Adrenal gland (tissue), 12 donors: ENCODE data around the gene CABCOCO1. TPM values are rescaled to one million over a fixed set of nuclear protein-coding genes. Genes with fewer than 3 reads are reported as not detected.

Experiments used
- DNase-seq, 7 donors: peaks; one replicate each; pipeline ENCODE4 v3.0.0-alpha.2; 2019 to 2020
- H3K27ac ChIP-seq, 5 donors: fragments of 200-600 bp; sonication (generic) in 4 of 5; 1 replicate in 3 of 5; 2 replicates in 2 of 5; pipeline versions ENCODE4 v1.5.1 to v1.8.0; 2016 to 2020; ENCODE audit warnings: mild to moderate bottlenecking in 1 of 5
- H3K27me3 ChIP-seq: fragments of 200-600 bp; 2 replicates; pipeline ENCODE4 v1.8.0; 2021
- H3K36me3 ChIP-seq, 2 donors: fragments of 200-600 bp; replicated peaks in 1 of 2; 1 replicate in 1 of 2; 2 replicates in 1 of 2; pipeline versions ENCODE4 v1.5.1 to v1.8.0; 2018 to 2022
- H3K4me1 ChIP-seq, 2 donors: fragments of 200-600 bp; replicated peaks in 1 of 2; 1 replicate in 1 of 2; 2 replicates in 1 of 2; pipeline versions ENCODE4 v1.5.1 to v1.8.0; 2018 to 2021
- H3K4me3 ChIP-seq, 4 donors: fragments of 200-600 bp; sonication (generic) in 3 of 4; one replicate each; pipeline ENCODE4 v1.5.1; 2016 to 2018
- H3K9me3 ChIP-seq, 3 donors: fragments of 200-600 bp; sonication (generic) in 1 of 3; replicated peaks in 1 of 3; 1 replicate in 2 of 3; 2 replicates in 1 of 3; pipeline versions ENCODE4 v1.5.1 to v1.8.0; 2016 to 2021
- POLR2A ChIP-seq, 2 donors: fragments of 450-650 bp; IDR thresholded peaks; one replicate each; pipeline ENCODE4 v1.6.1; 2017; ENCODE audit warnings: antibody characterized with exemption in 2 of 2, mild to moderate bottlenecking in 2 of 2, moderate library complexity in 1 of 2
- WGBS, 4 donors: extraction: QIAGEN DNeasy Blood & Tissue Kit in 2 of 4; methylation state at CpG; one replicate each; pipeline versions ENCODE4 v1.1.5 to v1.1.7; 2013 to 2017; 5-methylcytosine and 5-hydroxymethylcytosine counted together
- intact Hi-C, 2 donors: fragments of 100-400 bp; cut with DNase I; formaldehyde crosslinking; loops; one replicate each; pipeline versions ENCODE4 v1.14.1 to v1.15.0; 2022 to 2023
- polyA plus RNA-seq, 3 donors: library from polyadenylated mRNA; stranded (reverse); fragments of 200-250 nt in 2 of 3; fragments of 350-450 nt in 1 of 3; fragmentation: Illumina TruSeq in 1 of 3; extraction: RNeasy Lipid Tissue Mini Kit (QIAGEN cat#74804) in 1 of 3; gene quantifications; one replicate each; pipeline ENCODE4 v1.2.3, GENCODE V29; 2013 to 2014
- total RNA-seq, 9 donors: library from RNA; depleted of rRNA in 4 of 9; stranded (reverse); fragments of >200 nt in 4 of 9; fragments of 120-200 nt in 1 of 9; fragmentation: NEBNext Ultra II Directional in 1 of 9; extraction: Animal tissue kit (Norgen Biotek cat#: 25700) in 1 of 9; gene quantifications; one replicate each; pipeline versions ENCODE4 v1.1.0 to v1.2.4, GENCODE V29; 2013 to 2023
- TF ChIP-seq, protein P1 (sequence below), 6 experiments: fragments of 450-650 bp in 4 of 6; fragments of 200-600 bp in 2 of 6; sonication (generic) in 1 of 6; IDR thresholded peaks; 1 replicate in 5 of 6; 2 replicates in 1 of 6; pipeline versions ENCODE4 v1.5.1 to v1.8.0; 2016 to 2021; ENCODE audit warnings: antibody characterized with exemption in 6 of 6, mild to moderate bottlenecking in 2 of 6, moderate library complexity in 1 of 6
- donor health status: healthy with polysubstance abuse.
- donor health status: Bipolar disorder and iron deficiency.
- donor health status: DM: yes; HTN: yes; CAD: no.
- donor health status: DM: no; HTN: no; CAD: no.
- donor health status: DM: no; HTN: no; CAD: no.
- donor health status: DM: yes; HTN: yes; CAD: no.

CABCOCO1 gene
- total and polyA plus RNA-seq, 12 donors: 0.36 to 2.9 (median 1.4) TPM; not detected in 6

- no peak overlapping the region for H3K4me3 ChIP-seq
- H3K27me3 ChIP-seq: no peaks in the 10 kb centered on the region
- intact Hi-C loops: no loop called here
- H3K9me3 ChIP-seq: no peaks in the 10 kb centered on the region
- H3K36me3 ChIP-seq: no peaks in the 10 kb centered on the region
- WGBS, 4 donors: 89 to 96% (median 94%) methylated on average over 3 of the region's 3 CpGs
- no peak for DNase-seq
- no peak for TF ChIP-seq POLR2A (IDR thresholded peaks at IDR 0.05)
- TF ChIP-seq, protein P1, sequence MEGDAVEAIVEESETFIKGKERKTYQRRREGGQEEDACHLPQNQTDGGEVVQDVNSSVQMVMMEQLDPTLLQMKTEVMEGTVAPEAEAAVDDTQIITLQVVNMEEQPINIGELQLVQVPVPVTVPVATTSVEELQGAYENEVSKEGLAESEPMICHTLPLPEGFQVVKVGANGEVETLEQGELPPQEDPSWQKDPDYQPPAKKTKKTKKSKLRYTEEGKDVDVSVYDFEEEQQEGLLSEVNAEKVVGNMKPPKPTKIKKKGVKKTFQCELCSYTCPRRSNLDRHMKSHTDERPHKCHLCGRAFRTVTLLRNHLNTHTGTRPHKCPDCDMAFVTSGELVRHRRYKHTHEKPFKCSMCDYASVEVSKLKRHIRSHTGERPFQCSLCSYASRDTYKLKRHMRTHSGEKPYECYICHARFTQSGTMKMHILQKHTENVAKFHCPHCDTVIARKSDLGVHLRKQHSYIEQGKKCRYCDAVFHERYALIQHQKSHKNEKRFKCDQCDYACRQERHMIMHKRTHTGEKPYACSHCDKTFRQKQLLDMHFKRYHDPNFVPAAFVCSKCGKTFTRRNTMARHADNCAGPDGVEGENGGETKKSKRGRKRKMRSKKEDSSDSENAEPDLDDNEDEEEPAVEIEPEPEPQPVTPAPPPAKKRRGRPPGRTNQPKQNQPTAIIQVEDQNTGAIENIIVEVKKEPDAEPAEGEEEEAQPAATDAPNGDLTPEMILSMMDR (IDR thresholded peaks at IDR 0.05): no peak
- H3K4me1 ChIP-seq: no peaks in the 10 kb centered on the region
- H3K27ac ChIP-seq: no peak overlapping the region
These were observed 142.4 kb downstream of the CABCOCO1 start for GRCh38 chr10:61805091-61805490.

GRCh38 chr10:61810263-61810662, 147.5 kb downstream of the CABCOCO1 start:
- Histone ChIP-seq H3K27ac (no peak overlapping the region), H3K4me1 (no peaks in the 10 kb centered on the region), H3K9me3 (no peaks in the 10 kb centered on the region), H3K27me3 (no peaks in the 10 kb centered on the region), H3K4me3 (no peak overlapping the region), H3K36me3 (no peaks in the 10 kb centered on the region)
- TF ChIP-seq POLR2A (IDR thresholded peaks at IDR 0.05): no peak
- TF ChIP-seq, protein P1 (IDR thresholded peaks at IDR 0.05): no peak
- intact Hi-C loops: no loop called here
- 90 to 97% (median 97%) methylated on average over 2 of the region's 2 CpGs for WGBS, 4 donors
- no peak for DNase-seq

DNA sequence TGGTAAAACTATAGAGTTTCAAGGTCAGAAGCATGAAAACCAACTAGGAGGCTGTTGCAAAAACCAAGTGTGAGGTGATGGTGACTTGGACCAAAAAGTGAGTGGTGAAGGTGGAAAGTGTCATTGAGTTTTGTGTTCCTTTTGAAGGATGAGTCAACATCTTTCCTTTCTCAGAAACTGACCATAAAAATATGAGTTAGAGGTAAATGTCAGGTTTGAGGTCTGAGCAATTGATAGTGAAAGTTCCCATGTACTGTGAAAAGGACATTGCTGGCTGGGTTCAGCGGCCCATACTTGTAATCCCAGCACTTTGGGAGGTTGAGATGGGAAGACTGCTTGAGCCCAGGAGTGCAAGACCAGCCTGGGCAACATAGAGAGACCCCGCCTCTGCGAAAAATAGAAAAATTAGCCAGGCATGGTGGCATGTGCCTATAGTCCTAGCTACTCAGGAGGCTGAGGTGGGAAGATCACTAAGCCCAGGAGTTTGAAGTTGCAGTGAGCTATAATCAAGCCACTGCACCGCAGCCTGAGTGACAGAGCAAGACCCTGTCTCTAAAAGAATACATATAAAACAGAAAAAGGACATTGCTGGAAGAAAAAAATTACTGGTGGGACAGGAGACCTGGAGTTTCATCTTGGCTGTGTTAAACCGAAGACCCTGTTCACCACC, 149.5 kb downstream of the CABCOCO1 start:
- intact Hi-C loops: no loop called here

GRCh38 chr10:61812920-61813319, 150.2 kb downstream of the CABCOCO1 start:
- Histone ChIP-seq H3K9me3 (no peaks in the 10 kb centered on the region), H3K4me1 (no peaks in the 10 kb centered on the region), H3K36me3 (no peaks in the 10 kb centered on the region), H3K27ac (no peak overlapping the region), H3K4me3 (no peak overlapping the region), H3K27me3 (no peaks in the 10 kb centered on the region)
- DNase-seq: no peak
- TF ChIP-seq, protein P1 (IDR thresholded peaks at IDR 0.05): no peak
- intact Hi-C loops: no loop called here
- WGBS, 4 donors: 78 to 87% (median 86%) methylated on average over 3 of the region's 3 CpGs

More for the DNA sequence above, 149.5 kb downstream of the CABCOCO1 start:
- Histone ChIP-seq H3K4me1 (no peaks in the 10 kb centered on the region), H3K27me3 (no peaks in the 10 kb centered on the region), H3K36me3 (no peaks in the 10 kb centered on the region), H3K4me3 (no peak overlapping the region), H3K27ac (no peak overlapping the region), H3K9me3 (no peaks in the 10 kb centered on the region)
- no peak for DNase-seq
- TF ChIP-seq, protein P1 (IDR thresholded peaks at IDR 0.05): no peak
- TF ChIP-seq POLR2A (IDR thresholded peaks at IDR 0.05): no peak
- 79 to 96% (median 93%) methylated on average over 5 of the region's 5 CpGs for WGBS, 4 donors
